Lung (tissue), 12 donors: ENCODE results near the gene ELL3. TPM values are rescaled to one million over a fixed set of nuclear protein-coding genes. Genes with fewer than 3 reads are reported as not detected.

ENCODE experiments used
- ATAC-seq: fragments of 200-7000 bp; cut with Tn5 transposase; one replicate; pipeline ENCODE4 v1.9.1; 2020; ENCODE audit warnings: moderate number of reproducible peaks; ENCODE audit not compliant: insufficient read depth, low FRiP score
- DNase-seq, 3 donors: peaks; one replicate each; pipeline ENCODE4 v3.0.0-alpha.2; 2013 to 2017
- H3K27ac ChIP-seq, 2 donors: one replicate each; pipeline ENCODE4 v1.5.1; 2013; ENCODE audit warnings: mild to moderate bottlenecking in 2 of 2, moderate library complexity in 2 of 2, control low read depth in 1 of 2, inconsistent platforms in 1 of 2, low read depth in 1 of 2, low read length in 1 of 2
- H3K27me3 ChIP-seq, 3 donors: one replicate each; pipeline ENCODE4 v1.5.1; 2013; ENCODE audit warnings: low read length in 2 of 3; ENCODE audit not compliant: control insufficient read depth in 3 of 3, insufficient read depth in 3 of 3
- H3K36me3 ChIP-seq, 4 donors: one replicate each; pipeline ENCODE4 v1.5.1; 2013; ENCODE audit warnings: low read length in 4 of 4, mild to moderate bottlenecking in 1 of 4, moderate library complexity in 1 of 4; ENCODE audit not compliant: control insufficient read depth in 4 of 4, insufficient read depth in 4 of 4
- H3K4me1 ChIP-seq, 5 donors: one replicate each; pipeline ENCODE4 v1.5.1; 2013; ENCODE audit warnings: low read length in 5 of 5, mild to moderate bottlenecking in 2 of 5, moderate library complexity in 1 of 5; ENCODE audit not compliant: control insufficient read depth in 5 of 5, insufficient read depth in 5 of 5
- H3K4me3 ChIP-seq: one replicate; pipeline ENCODE4 v1.5.1; 2013; ENCODE audit warnings: mild to moderate bottlenecking, control low read depth, moderate library complexity
- H3K9ac ChIP-seq, 2 donors: one replicate each; pipeline ENCODE4 v1.5.1; 2013; ENCODE audit warnings: low read length in 2 of 2, control low read depth in 1 of 2; ENCODE audit not compliant: insufficient read depth in 1 of 2
- H3K9me3 ChIP-seq, 4 donors: one replicate each; pipeline ENCODE4 v1.5.1; 2013; ENCODE audit warnings: low read length in 3 of 4, mild to moderate bottlenecking in 1 of 4, moderate library complexity in 1 of 4; ENCODE audit not compliant: control insufficient read depth in 4 of 4, insufficient read depth in 3 of 4
- WGBS, 2 donors: extraction: QIAGEN DNeasy Blood & Tissue Kit; methylation state at CpG; one replicate each; pipeline ENCODE4 v1.1.7; 2013; 5-methylcytosine and 5-hydroxymethylcytosine counted together
- polyA plus RNA-seq, 2 donors: library from polyadenylated mRNA; stranded (reverse); fragments of 200-250 nt; gene quantifications; one replicate each; pipeline ENCODE4 v1.2.1, GENCODE V29; 2013
- total RNA-seq, 2 donors: library from RNA; depleted of rRNA in 1 of 2; stranded (reverse); fragments of >200 nt in 1 of 2; gene quantifications; one replicate each; pipeline ENCODE4 v1.2.1, GENCODE V29; 2014 to 2021
- TF ChIP-seq, protein P1 (sequence below): IDR thresholded peaks from 2 replicates; pipeline ENCODE4 v1.5.1; 2012; ENCODE audit warnings: mild to moderate bottlenecking; ENCODE audit errors: control extremely low read depth, extremely low read depth
- donor health status: control.
- donor health status: control.
- donor health status: Bipolar disorder and iron deficiency.
- donor health status: healthy.
- donor health status: DM: yes; HTN: yes; CAD: no.

ELL3 gene
- total and polyA plus RNA-seq, 4 donors = 3.6 to 15.5 (median 4.5) TPM

DNA sequence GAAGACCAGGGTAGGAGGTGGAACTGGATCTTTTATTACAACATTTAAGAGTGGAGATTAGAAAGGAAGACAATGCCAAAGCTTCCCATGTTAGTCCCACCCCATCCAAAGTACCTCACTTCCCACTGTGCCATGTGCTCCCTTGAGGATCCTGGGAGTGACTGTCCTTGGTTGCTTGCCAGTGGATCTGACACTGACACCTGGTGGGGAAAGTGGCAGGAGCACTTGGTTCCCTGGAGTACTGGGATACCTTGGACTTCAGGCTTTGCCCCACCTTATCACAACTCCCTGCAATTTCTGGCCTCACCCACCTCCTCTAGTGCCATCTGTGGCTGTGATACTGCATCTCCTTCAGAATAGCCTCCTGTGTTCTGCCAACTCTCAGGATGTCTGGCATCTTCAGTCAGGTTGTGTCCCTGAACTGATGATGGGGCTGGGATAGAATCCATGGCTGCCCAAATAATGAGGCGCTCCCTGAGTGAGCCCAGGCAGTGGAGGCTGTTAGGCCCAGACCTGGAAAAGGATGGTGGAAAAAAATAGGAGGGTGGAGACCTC lies 1.3 kb downstream of the ELL3 start:
- H3K9ac ChIP-seq = no peak overlapping the region
- peaks cover 9 to 25% (median 18%) of the 10 kb centered on the region in 4 donors for H3K36me3 ChIP-seq
- ATAC-seq = no peak

DNA sequence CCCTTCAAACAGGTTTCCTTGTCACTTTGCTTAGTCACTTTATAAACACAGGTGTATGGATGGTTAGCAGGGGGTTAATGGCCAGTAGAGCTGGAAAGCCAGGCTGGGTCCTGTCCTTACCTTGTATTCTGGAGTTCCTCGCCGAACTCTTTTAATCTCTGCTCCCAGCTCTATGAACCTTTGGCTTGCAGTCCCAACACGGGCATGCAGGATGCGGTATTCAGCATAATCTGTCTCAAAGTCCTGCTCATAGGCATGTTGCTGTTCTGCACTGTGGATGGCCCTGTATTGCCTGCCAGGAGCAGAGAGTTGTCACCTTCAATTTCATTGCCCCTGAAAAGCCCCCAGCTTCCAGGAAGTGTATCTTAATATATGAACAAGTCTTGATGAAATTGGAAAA lies 2.7 kb downstream of the ELL3 start:
- Histone ChIP-seq H3K9ac (no peak overlapping the region), H3K36me3 (peaks cover 9 to 39% (median 30%) of the 10 kb centered on the region in 4 donors), H3K4me1 (peaks cover 0 to 12% (median 4%) of the 10 kb centered on the region in 5 donors), H3K4me3 (no peak overlapping the region), H3K9me3 (no peaks in the 10 kb centered on the region), H3K27ac (no peak overlapping the region), H3K27me3 (no peaks in the 10 kb centered on the region)
- DNase-seq = no peak
- no peak for ATAC-seq
- 87% methylated on average over 4 of the region's 4 CpGs for WGBS, 2 donors
- TF ChIP-seq, protein P1, sequence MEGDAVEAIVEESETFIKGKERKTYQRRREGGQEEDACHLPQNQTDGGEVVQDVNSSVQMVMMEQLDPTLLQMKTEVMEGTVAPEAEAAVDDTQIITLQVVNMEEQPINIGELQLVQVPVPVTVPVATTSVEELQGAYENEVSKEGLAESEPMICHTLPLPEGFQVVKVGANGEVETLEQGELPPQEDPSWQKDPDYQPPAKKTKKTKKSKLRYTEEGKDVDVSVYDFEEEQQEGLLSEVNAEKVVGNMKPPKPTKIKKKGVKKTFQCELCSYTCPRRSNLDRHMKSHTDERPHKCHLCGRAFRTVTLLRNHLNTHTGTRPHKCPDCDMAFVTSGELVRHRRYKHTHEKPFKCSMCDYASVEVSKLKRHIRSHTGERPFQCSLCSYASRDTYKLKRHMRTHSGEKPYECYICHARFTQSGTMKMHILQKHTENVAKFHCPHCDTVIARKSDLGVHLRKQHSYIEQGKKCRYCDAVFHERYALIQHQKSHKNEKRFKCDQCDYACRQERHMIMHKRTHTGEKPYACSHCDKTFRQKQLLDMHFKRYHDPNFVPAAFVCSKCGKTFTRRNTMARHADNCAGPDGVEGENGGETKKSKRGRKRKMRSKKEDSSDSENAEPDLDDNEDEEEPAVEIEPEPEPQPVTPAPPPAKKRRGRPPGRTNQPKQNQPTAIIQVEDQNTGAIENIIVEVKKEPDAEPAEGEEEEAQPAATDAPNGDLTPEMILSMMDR = no peak

More for the DNA sequence above, 1.3 kb downstream of the ELL3 start:
- DNase-seq = peak; percentile 23 to 37 (median 32)
- Histone ChIP-seq H3K9me3 (no peaks in the 10 kb centered on the region), H3K4me3 (no peak overlapping the region), H3K4me1 (peaks cover 0 to 12% (median 4%) of the 10 kb centered on the region in 5 donors), H3K27ac (peak overlapping the region in 1 of 2 donors; percentile 62), H3K27me3 (no peaks in the 10 kb centered on the region)
- WGBS, 2 donors = 97 to 100% methylated on average over 1 of the region's 1 CpG
- TF ChIP-seq, protein P1 = no peak

DNA sequence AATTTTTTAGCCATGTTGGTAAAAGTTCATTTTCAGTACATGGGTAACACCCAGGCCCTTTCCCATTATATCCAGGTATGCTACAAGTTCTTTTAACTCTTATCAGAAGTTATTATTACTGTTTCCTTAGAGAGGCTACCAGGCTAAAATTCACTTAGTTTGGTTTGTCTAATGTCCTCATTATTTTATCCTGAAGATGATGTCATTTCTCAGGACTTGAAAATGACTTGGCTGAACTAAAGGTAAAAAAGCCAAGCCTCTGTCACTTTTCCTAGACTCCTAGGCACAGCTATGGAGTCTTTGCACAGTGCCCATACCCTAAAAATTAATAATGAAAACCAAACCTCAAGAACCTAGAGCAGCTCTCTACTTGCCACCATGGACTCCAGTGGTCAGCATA lies 4.1 kb downstream of the ELL3 start:
- Histone ChIP-seq H3K36me3 (peaks cover 14 to 47% (median 38%) of the 10 kb centered on the region in 4 donors), H3K27me3 (no peaks in the 10 kb centered on the region), H3K4me3 (no peak overlapping the region), H3K9ac (no peak overlapping the region), H3K9me3 (no peaks in the 10 kb centered on the region), H3K4me1 (peaks cover 0 to 9% (median 4%) of the 10 kb centered on the region in 5 donors), H3K27ac (no peak overlapping the region)
- ATAC-seq (no peak), DNase-seq (no peak)
- TF ChIP-seq, protein P1 = no peak

DNA sequence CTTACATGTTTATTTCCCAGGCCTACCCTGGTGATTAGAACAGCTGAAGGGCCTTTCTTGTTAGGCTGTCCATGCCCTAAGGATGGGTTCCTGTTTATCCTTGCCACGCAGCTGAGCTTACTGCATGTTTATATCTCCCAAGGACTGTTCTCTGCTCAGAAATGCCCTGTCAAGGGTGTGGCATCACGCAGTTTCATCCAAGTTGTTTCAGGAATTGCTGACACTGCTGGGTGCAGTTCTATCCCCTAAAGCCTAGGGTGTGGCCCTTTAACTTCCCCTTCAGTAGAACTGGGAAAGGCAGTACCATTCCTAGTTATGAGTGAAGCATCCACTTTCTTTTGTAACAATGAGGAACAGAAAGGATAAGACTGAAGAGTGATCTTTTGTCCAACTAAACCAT lies 5.0 kb downstream of the ELL3 start:
- DNase-seq (no peak), ATAC-seq (no peak)
- no peaks in the 10 kb centered on the region for H3K27me3 ChIP-seq
- no peak overlapping the region for H3K4me3 ChIP-seq
- 45 to 72% methylated on average over 2 of the region's 2 CpGs for WGBS, 2 donors
- H3K9me3 ChIP-seq = no peaks in the 10 kb centered on the region
- H3K36me3 ChIP-seq = peaks cover 17 to 51% (median 41%) of the 10 kb centered on the region in 4 donors
- peaks cover 0 to 7% (median 4%) of the 10 kb centered on the region in 5 donors for H3K4me1 ChIP-seq
- TF ChIP-seq, protein P1 = no peak
- peak overlapping the region in 1 of 2 donors; percentile 44 for H3K27ac ChIP-seq
- H3K9ac ChIP-seq = no peak overlapping the region
